ENCODE results near the gene MDN1. TPM values are rescaled to one million over a fixed set of nuclear protein-coding genes. Genes with fewer than 3 reads are reported as not detected.

The MDN1 gene
- total and polyA plus RNA-seq, 2 of the 8 experiments (the other 6 are each of a cell fraction or from before 2014, with no cell fraction given): 53.5 to 179 TPM

DNA sequence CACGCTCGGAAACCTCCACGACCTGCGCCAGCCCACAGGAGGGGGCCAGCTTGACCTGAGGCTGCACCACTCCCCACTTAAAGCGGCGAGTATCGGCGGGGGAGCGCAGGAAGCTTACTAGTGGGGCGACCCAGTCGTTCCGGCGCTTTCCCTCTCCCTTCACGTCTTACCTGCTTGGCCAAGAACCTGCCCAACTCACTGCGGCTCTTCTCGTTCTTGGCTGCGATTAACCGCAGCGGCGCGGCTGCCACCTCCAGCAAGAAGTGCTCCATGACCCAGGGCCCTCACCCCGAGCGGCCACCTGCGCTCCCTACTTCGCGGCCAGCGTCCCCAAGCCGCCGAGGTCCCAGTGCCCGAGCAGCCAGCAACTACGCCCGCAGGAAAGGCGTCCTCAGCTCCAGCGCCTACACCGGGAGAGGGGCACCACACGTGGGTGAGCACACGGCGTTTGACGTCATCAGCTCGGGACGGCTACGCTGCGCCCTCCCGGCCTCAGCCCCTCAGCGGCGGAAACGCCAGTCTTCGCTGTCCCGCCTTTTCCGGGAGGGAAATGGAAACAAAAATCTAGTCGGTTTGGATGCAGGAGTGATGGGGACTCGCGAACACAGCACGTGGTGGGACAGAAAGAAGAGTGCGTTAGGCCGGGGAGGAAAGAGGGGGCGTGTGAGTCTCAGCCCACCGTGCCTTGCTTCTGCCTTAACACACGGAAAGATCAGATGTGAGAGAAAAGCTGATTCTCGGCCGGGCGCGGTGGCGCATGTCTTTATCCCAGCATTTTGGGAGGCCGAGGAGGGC, at the start of gene MDN1 (continued):
- TF ChIP-seq SRF (IDR thresholded peaks at IDR 0.05; ENCODE audit: low read depth, low read length) (peak; percentile 75), TEAD4 (IDR thresholded peaks at IDR 0.05; ENCODE audit: low read depth, low read length) (peak; percentile 7; the same call in 1 of the 2 replicates), TAF1 (IDR thresholded peaks at IDR 0.05; ENCODE audit: low read depth, low read length) (peak; percentile 94), KDM4A (IDR thresholded peaks at IDR 0.05; ENCODE audit: low read depth, low read length, severe bottlenecking) (peak; percentile 85), EZH2 (IDR thresholded peaks at IDR 0.05; ENCODE audit: low read depth, low read length, severe bottlenecking) (no peak), JUND (IDR thresholded peaks at IDR 0.05; ENCODE audit: low read length) (peak; percentile 14; the same call in 1 of the 2 replicates)
- TF ChIP-seq, protein P1, sequence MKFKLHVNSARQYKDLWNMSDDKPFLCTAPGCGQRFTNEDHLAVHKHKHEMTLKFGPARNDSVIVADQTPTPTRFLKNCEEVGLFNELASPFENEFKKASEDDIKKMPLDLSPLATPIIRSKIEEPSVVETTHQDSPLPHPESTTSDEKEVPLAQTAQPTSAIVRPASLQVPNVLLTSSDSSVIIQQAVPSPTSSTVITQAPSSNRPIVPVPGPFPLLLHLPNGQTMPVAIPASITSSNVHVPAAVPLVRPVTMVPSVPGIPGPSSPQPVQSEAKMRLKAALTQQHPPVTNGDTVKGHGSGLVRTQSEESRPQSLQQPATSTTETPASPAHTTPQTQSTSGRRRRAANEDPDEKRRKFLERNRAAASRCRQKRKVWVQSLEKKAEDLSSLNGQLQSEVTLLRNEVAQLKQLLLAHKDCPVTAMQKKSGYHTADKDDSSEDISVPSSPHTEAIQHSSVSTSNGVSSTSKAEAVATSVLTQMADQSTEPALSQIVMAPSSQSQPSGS (IDR thresholded peaks at IDR 0.05; ENCODE audit: low read length): no peak
- TF ChIP-seq, protein P2, sequence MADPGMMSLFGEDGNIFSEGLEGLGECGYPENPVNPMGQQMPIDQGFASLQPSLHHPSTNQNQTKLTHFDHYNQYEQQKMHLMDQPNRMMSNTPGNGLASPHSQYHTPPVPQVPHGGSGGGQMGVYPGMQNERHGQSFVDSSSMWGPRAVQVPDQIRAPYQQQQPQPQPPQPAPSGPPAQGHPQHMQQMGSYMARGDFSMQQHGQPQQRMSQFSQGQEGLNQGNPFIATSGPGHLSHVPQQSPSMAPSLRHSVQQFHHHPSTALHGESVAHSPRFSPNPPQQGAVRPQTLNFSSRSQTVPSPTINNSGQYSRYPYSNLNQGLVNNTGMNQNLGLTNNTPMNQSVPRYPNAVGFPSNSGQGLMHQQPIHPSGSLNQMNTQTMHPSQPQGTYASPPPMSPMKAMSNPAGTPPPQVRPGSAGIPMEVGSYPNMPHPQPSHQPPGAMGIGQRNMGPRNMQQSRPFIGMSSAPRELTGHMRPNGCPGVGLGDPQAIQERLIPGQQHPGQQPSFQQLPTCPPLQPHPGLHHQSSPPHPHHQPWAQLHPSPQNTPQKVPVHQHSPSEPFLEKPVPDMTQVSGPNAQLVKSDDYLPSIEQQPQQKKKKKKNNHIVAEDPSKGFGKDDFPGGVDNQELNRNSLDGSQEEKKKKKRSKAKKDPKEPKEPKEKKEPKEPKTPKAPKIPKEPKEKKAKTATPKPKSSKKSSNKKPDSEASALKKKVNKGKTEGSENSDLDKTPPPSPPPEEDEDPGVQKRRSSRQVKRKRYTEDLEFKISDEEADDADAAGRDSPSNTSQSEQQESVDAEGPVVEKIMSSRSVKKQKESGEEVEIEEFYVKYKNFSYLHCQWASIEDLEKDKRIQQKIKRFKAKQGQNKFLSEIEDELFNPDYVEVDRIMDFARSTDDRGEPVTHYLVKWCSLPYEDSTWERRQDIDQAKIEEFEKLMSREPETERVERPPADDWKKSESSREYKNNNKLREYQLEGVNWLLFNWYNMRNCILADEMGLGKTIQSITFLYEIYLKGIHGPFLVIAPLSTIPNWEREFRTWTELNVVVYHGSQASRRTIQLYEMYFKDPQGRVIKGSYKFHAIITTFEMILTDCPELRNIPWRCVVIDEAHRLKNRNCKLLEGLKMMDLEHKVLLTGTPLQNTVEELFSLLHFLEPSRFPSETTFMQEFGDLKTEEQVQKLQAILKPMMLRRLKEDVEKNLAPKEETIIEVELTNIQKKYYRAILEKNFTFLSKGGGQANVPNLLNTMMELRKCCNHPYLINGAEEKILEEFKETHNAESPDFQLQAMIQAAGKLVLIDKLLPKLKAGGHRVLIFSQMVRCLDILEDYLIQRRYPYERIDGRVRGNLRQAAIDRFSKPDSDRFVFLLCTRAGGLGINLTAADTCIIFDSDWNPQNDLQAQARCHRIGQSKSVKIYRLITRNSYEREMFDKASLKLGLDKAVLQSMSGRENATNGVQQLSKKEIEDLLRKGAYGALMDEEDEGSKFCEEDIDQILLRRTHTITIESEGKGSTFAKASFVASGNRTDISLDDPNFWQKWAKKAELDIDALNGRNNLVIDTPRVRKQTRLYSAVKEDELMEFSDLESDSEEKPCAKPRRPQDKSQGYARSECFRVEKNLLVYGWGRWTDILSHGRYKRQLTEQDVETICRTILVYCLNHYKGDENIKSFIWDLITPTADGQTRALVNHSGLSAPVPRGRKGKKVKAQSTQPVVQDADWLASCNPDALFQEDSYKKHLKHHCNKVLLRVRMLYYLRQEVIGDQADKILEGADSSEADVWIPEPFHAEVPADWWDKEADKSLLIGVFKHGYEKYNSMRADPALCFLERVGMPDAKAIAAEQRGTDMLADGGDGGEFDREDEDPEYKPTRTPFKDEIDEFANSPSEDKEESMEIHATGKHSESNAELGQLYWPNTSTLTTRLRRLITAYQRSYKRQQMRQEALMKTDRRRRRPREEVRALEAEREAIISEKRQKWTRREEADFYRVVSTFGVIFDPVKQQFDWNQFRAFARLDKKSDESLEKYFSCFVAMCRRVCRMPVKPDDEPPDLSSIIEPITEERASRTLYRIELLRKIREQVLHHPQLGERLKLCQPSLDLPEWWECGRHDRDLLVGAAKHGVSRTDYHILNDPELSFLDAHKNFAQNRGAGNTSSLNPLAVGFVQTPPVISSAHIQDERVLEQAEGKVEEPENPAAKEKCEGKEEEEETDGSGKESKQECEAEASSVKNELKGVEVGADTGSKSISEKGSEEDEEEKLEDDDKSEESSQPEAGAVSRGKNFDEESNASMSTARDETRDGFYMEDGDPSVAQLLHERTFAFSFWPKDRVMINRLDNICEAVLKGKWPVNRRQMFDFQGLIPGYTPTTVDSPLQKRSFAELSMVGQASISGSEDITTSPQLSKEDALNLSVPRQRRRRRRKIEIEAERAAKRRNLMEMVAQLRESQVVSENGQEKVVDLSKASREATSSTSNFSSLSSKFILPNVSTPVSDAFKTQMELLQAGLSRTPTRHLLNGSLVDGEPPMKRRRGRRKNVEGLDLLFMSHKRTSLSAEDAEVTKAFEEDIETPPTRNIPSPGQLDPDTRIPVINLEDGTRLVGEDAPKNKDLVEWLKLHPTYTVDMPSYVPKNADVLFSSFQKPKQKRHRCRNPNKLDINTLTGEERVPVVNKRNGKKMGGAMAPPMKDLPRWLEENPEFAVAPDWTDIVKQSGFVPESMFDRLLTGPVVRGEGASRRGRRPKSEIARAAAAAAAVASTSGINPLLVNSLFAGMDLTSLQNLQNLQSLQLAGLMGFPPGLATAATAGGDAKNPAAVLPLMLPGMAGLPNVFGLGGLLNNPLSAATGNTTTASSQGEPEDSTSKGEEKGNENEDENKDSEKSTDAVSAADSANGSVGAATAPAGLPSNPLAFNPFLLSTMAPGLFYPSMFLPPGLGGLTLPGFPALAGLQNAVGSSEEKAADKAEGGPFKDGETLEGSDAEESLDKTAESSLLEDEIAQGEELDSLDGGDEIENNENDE (IDR thresholded peaks at IDR 0.05; ENCODE audit: insufficient replicate concordance, low read length): no peak
